ENCODE results near the gene PROS1.

DNA sequence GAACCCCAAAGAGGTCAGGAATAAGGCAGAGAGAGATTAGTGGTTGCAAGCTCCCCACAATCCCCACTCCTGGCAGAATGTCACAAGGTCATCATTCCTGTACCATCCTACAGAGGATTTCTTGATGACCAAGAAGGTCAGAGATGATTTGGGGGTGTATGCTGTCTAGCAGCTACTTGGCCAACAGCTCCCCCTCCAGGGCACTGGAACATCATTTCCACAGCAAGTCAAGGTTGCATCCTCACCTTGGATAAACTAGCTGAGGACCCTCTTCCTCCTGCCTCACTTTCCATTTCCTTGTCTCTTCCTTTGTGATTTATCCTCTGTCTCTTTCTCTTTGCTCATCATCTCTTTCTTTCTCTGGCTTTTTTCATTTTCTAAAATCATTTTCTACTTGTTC, 106.3 kb downstream of the PROS1 start:
- TF ChIP-seq CTCF (conservative IDR thresholded peaks at IDR 0.05) (no peak), ZFX (IDR thresholded peaks at IDR 0.05) (no peak)

Measured in C4-2B (cell line).